GM21529 (cell line): Measurements from ENCODE around the gene COL8A2.

Experiments
- ATAC-seq: cut with Tn5 transposase; IDR thresholded peaks from one replicate; pipeline ENCODE4 v1.9.1; 2021; ENCODE audit not compliant: unreplicated experiment

COL8A2 gene

DNA sequence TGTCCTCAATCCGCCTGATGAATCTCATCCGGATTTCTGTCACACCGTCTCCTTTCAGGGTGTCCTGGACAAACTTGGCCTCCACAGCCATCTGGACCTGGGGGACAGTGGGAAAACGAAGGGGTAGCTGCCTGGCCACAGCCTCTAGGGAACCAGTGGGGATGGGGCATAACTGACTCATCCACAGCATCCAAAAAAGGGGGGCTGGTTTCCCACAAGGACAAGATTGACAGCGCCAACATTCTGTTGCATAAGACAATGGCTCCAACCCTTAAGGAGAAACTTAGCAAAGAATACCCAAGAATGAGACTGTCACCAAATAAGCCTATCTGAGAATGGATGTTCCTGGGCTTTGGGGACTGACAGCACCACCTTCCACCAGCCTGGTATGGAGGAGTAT is 12.2 kb upstream of the COL8A2 start:
- no peak for ATAC-seq

DNA sequence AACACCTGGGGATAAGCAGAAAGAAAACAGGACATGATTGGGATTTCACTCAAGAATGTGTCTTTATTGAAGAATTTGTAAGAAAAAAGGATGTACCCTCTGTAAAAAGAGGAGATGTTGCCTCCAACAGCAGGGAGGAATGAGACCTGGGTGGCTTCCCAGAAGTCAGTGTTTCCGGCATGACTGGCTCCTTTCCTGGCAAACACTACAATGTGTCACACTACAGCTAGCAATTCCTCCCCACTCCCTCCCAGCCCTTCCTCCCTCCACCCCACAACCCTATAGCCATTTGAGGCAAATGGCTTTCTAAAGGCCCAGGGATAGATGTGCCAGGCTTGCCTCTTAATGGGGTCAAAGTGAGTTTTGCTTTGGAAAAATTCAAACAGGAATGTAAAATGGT is 11.5 kb upstream of the COL8A2 start:
- ATAC-seq: no peak

DNA sequence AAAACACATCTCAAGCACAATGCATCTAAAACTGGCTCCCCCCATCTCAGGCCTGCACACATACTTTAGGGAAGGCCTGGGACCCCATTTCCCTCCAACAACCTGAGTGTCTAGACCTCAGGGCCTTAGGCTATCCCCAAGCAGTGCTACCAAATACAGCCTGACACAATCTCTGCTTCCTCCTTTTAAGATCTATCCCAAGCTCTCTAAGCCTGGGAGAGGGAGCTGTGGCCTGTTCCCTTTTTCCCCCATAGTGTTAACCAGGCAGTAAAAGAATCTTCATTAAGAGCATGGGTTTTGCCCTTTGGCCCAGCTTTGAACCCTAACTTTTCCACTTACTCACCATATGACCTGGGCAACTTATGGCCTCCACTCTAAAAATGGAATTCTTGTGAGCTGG is 10.8 kb upstream of the COL8A2 start:
- no peak for ATAC-seq

DNA sequence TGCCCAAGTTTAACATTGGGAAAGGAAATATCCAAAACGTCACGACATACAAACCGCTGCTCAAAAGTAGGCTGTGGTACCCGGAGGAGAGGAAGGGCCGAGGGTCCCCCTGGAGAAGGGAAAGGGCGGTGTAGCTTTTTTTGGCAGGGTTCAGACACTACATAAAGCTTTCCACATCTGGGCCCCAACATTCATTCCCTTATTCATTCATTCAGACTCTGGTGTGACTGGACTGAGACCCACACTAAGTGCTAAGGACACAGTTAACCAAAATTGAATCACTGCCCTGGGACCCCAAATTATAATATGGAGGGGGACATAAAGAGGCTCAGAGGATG is 10.3 kb upstream of the COL8A2 start:
- no peak for ATAC-seq

DNA sequence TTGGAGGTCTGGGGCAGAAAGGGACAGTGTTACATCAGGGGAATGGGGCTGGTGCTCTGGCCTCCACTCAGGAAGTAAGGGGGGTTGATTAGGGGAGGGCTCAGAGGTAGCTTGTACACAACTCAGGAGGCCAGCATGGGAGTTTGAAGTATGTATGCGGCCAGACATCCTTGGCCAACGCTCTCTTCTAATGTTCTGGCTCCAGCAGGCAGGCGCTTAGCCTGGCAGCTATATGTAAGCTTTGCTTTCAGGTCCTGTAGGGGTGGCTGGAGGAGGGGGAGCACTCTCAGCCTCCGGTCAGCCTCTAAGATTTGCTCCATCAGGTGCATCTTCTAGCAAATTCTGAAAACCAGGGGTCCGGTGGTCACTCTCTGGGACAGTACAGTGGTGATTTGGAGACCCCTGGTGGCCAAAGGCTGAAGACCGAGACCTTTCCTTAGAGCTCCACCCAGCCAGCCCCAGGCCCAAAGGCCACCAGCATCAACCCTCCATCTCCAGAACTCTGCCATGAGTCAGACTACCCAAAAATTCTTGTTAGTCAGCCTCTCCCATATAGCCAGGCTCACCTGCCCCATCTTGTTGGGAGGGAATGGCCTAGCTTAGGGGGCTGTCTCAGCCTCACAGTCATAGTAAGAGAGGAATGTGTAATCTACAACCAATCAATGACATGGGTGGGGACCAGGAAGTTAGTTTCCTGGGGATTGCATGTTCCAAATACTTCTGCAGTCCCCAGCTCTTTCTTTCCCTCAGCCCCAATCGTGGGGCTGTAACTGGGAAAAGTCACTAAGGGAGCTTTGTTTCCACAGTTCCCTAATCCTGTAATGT is 9.7 kb upstream of the COL8A2 start:
- no peak for ATAC-seq

DNA sequence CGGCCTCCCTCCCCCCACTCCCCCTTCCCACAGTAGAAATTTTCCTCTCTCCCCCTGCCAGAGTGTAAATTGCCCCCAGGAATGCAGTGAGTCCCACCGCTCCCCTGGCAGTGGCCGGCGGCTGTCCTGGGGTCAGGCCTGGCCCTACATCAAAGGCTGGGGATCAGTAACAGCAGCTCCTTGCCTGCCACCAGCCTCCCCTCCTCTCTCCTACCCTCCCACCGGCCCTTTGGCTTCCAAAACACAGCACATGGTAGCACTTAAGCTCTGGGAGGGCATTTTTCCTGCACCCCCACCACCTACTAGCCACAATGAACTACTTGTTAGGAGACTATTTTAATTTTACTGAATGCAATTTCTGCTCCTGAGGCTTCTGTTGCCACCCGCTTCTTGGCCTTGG is 9.0 kb upstream of the COL8A2 start:
- no peak for ATAC-seq

DNA sequence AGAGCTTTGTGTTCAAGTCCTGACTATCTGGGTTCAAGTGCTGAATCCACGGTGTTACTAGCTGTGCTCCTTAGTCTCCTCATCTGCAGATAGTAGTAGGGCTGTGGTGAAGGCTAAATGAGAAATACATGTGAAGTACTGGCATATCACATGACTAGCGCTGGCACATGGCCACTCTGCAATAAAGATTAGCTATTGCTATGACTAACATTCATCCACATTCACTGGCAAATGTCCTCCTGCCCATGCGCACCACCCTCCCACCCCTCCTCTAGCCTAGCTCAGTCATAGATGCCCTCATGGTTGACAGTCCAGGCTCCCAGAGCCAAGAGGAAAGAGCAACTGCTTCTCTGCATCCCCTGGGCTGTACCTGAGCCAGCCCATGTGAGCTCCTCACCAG is 8.5 kb upstream of the COL8A2 start:
- no peak for ATAC-seq

DNA sequence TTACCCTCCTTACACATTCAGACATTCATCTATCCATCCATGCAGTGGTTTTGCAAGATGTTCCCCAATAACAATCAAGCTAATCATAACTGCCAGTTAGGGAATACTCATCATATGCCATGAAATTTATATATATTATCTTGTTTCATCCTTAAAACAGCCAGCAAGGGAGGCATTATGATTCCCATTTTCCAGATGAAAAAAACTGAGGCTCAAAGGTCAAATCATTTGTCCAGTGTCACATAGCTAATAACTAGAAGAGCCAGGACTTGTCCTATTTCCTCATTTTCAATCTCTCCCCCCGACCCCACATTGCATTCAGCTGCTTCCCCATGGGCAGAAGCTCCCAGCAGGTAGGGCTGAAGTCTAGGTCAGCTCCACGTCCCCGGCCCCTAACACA is 7.0 kb upstream of the COL8A2 start:
- no peak for ATAC-seq

DNA sequence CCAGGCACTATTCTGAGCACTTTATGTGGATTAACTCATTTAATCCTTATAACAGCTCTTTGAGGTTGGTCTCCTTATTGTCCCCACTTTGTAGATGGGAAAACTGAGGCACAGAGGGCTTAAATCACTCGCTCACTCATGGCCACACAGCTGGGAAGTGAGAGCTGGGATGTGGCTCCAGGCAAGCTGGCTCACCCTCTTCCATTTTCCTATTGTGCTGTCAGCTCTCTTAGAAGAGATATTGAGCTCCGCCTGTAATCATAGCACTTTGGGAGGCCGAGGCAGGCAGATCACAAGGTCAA is 3.8 kb upstream of the COL8A2 start:
- no peak for ATAC-seq

DNA sequence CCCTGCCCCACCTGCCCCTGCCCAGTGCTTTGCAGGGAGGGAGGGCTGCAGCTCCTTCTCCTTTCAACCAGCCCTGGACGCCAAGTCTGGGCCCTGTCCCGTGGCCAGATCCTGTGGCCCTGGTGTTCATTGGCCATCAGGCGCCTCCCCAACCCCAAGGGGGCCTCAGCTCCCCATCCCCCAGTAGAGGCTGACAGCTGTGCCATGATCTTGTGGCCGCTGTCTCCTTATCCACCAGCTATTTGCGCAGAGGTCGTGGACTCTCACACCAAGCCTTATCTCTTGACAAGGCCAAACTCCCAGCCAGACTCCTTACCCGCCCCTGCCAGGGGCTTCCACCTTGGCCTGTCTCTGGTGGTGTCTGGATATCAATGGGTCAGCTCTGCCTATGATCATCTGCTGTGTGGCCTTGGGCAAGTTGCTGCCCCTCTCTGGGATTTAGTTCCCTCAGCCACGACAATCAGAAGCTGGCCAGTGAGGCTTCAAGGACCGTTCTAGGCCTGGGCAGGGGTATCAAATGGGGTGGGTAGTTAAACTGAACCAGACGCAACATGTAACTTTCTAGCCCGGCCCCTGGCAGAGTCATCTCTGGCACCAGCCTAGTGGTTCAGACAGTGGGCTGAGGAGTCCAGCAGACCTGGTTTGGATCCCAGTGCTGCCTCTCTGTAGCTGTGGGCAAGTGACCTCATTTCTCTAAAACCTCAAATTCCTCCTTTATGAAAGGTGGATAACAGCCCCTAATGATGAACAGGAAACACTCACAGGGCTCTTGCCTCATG is 3.3 kb upstream of the COL8A2 start:
- no peak for ATAC-seq

DNA sequence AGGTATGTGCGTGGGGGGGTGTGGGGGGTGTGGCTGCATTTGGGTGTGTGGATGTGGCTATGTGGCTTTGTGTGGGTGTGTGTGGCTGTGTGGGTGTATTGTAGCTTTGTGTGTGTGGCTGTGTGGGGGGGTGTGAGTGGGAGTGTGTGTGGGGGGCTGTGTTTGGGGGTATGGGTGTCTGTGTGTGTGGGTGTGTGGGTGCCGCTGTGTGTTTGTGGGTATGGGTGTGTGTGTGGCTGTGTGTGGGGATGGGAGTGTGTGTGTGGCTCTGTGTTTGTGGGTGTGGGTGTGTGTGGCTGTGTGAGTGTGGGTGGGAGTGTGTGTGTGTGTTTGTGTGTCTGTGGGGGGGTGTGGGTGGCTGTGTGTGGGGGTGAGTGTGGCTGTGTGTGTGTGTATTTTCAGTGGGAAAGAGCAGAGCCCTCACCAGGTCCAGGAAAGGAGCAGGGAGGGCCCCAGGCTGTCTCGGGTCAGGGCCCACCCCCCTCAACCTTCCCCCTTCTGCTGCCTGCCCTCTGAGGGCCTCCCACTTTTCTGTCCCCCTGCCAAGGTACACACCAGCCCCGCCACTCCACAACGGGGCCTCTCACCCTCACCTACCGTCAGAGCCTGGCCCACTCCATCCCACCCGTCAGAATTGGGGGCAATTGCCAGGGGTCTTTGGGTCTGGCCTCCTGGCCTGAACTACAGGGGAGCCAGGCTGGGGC is 1.9 kb upstream of the COL8A2 start:
- no peak for ATAC-seq

DNA sequence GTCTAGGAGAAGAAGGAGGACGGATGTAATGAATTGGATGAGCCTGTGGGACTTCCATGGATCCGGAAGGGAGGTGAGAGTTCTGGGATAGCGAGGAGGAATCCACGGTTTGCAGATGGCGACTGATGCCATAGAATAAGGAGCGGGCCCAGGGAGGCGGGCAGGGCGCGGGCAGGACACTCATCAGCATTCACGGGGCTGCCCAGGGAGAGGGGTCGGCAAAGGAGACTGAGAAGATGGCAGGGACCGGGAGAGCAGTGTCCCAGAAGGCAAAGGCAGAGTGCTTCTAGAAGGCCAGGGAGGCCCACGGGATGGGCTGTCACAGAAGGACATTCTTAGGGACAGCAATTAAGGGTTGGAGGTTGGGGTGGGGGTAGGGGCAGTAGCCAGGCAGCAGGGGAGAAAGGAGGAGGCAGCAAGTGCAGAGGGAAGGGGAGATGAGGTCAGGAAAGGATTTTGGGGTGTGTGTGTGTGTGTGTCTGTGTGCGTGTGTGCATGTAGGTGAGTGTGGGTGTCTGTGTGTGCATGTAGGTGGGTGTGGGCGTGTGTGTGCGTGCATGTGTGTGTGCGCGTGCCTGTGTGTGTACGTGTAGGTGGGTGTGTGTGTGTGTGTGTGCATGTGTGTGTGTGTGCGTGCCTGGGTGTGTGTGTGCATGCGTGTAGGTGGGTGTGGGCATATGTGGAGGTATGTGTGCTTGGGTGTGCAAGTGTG is 1.1 kb upstream of the COL8A2 start:
- ATAC-seq: no peak

DNA sequence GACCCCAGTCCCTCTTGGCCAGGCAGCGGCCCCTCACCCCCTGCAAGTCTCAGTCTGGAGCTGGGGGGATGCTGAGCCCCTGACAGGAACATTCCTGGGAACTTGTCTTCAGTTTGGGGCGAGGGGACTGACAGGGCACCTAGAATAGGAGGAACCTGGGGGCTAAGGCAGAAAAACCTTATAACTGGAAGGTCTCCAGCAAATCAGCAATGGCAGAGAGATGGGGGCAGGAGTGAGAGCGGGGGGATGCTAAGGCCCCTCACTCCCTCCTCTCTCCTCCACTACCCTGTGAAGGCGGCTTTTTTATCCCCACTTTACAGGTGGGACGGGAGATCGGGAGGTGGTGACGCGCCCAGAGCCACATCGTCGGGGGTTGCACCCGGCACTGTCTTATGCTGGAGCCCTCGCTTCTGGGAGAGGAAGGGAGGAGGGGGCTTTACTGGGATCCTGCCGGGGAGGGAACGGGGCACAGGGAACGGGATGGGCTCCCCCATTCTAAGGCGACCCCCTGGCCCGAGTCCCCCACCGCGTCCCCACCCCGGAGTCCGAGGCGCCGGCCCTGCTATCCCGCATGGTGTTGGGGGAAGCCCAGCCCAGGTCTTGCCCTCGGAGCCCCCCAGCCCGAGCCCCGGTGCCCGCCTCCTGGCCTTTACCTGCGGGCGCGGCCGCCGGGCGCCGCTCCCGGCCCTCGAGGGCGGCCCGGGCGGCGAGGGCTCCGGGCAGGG is 456 bp downstream of the COL8A2 start:
- no peak for ATAC-seq

DNA sequence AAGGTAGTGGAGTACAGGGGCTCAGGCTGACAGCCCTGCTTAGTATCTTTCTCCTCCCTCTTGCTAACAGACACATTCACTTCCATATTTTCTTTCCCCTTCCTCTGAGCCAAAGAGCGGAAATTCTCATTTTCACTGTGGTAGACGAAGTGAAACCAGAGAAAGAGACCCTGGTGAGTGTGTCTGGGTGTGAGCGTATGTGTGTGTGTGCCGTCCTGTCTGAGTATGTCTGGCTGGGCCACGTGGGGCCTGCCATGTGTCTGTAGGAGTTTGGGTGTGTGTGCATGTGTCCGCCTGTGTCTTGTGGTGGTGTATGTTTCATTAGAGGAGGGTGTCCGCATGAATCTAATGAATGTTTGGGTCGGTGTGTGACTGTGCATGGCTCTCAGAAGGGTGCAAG is 1.7 kb downstream of the COL8A2 start:
- ATAC-seq: no peak

DNA sequence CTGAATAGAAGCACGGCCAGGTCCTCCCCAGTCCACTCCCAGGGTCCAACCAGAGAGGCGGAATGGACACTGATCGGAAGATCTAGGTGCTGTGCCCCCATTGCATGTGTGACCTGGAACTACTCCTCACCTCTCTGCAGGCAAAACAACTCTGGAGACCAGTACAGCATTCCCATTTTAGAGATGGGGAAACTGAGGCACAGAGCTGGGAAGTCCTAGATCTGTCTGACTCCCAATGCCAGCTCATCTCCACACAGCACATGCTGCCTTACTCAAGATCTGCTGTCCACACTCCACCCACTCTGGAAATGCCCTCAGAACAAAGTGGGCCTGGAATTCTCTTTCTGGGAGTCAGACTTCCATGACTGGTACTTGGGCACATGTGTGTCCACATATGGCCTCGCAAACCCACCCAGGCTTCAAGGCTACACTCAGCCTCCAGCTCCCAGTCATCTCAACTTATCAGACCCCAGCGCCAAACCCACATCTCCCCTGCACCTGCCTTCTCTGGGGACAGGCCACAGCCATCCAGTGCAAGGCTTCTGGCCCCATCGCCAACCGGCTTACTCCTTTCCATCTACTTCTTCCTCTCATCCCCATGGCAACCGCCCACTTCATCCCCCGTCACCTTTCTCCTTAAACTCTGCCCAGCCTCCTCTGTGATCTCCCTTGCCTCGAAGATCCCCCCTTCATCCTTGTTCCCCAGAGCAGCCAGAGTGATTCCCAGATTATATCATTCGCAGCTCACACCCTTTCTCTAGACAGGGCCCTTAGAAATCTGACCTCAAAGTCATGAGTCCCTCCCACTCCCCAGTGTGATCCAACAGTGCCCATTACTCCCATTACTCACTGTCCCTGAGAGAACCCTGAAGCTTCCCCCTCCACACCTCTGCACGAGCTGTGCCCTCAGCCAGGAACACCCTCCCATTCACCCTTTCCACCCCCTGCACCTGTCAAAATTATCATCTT is 2.7 kb downstream of the COL8A2 start:
- ATAC-seq: no peak

DNA sequence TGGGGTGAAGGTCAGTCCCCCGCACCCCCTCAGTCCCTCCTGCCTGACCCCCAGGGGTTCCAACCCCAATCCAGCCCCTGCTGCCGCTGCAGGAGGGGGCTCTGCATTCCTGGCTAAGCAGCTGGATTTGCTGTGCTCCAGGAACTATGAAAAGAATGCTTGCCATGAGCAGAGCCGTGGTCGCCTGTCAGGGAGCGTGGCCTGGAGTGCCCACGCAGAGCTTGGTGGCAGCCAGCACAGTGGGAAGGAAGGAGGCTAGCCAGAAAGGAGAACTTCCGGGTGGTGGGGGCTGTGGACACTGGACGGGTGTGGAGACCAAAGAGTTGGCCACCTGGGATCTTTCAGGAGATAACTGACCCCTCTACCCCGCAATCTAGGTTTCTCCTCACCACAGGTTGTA is 5.6 kb downstream of the COL8A2 start:
- ATAC-seq: no peak

DNA sequence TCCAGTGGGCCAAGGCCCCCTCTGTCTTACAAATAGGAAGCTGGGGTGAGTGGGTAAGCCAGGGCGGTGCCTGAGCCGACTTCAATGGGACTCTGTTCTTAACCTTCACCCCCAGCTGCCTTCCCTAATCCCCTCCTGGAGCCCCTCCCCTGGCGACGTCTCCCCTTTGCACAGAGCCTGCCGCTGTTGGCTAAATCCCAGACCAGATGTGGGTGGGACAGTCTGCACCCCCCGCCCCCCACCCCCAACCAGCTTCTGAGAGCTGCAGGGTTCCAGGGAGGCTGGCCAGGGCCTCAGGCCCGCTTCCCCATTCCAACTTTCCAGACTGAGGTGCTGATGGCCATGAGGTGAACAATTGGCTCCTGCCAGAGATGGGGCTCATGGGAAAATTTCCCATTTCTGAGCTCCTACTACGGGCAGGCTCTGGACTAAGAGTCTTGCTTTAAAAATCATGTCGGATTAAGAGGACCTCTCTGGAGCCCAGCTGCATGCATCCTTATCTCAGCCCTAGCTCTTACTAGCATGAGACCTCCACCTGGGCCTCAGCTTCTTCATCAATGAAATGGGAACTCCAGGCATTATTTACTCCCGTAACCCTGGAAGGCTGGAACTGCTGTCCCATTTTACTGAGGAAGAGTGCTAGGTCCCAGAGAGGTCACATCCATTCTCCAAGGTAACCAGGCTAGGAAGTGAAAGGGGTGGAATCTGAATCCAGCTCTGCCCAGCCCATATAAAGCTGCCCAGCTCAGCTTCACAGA is 6.4 kb downstream of the COL8A2 start:
- no peak for ATAC-seq

DNA sequence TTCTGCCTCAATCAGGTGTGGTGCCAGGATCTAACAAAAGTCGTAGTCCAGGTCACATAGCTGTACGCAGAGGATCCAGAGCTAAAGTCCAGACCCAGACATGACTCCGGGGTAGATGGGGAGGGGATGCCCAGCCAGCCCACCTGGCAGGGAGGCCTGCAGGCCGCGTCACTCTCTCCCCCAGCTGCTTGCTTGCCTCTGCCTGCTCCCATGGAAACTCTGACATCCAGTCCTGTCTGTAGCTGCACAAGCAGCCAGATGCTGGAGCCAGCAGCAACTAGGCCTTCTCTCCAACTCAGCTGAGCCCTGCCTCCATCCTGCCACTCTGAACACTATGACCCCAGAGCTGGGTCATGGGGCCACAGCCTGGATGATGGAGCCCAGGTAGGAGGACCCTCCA is 8.1 kb downstream of the COL8A2 start:
- ATAC-seq: no peak

DNA sequence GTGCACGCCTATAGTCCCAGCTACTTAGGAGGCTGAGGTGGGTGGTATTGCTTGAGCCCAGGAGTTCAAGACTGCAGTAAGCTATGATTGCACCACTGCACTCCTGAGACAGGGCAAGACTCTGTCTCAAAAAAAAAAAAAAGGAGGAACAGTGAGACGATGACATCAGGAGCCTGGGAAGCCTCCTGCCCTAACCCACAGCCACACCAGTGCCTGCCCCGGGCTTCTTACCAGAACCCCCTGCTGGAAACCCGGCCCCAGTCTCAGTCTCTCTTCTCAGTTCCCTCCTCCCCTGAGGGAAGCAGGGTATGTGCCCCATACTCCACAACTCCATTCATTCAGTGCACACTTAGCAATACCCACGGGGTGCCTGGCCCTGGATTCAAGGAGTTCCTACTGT is 9.1 kb downstream of the COL8A2 start:
- ATAC-seq: no peak
